GM21515 (cell line): ENCODE results near the gene GRAMD1A.
A peak's percentile ranks its signal among the peaks of the same experiment; 100 is the strongest.
"Not testable (repeated sequence)": the region's sequence is repeated elsewhere in the genome, so short reads cannot be mapped to it uniquely, and the experiment has no call there.

ENCODE experiments used
- ATAC-seq: cut with Tn5 transposase; IDR thresholded peaks from one replicate; pipeline ENCODE4 v1.9.1; 2021; ENCODE audit not compliant: unreplicated experiment

The GRAMD1A gene

DNA sequence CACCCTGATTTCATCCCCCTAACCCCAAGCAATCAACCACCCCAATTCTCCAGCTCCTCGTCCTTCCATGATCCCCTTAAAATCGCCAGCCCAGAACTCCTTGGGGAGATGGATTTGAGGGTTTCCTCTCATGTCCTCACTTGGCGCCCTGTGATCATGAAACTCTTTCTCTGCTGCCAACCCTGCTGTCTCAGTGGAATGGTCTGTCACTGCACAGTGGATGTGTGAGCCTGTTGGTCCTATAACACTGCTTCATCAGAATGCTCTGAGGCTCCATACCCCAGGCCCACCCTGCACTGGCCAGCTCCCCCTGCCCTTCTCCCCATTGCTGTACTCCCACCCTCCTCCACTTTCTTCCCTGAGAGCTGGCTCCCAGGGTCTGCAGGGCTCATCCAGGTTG is 23.5 kb upstream of the GRAMD1A start:
- ATAC-seq = no peak

DNA sequence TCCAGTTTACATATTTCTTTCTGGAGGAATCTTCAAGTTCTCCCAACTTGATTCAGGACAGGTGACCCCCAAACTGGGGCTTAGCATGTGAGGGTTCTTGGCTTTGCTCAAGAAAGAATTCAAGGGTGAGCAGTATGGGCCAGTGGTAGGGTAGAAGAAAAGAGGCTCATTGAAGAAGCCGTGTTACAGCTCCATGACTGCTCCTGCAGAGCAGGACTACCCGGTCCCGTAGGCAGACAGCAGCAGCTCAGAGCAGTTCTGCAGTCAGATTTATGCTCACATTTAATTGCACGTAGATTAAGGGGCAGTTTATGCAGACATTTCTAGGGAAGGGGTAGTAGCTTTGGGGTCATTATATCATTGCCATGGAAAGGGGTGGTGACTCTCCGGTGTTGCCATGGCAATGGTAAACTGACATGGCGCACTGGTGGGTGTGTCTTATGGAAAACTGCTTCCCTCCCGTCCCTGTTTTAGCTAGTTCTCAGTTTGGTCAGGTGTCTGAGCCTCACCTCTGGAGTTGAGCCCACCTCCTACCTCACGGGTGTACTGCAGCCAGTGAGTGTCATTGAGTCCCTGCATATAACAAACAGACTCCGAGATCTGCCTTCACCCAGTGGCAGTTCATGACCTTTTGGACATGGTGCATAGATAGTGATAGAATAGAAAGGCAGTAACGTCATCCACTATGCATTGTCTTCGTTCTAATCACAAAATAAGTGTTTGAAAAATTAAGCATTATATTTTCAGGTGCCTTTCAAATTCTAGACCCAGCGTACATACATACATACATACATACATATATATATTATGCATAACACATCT is 20.1 kb upstream of the GRAMD1A start:
- no peak for ATAC-seq

DNA sequence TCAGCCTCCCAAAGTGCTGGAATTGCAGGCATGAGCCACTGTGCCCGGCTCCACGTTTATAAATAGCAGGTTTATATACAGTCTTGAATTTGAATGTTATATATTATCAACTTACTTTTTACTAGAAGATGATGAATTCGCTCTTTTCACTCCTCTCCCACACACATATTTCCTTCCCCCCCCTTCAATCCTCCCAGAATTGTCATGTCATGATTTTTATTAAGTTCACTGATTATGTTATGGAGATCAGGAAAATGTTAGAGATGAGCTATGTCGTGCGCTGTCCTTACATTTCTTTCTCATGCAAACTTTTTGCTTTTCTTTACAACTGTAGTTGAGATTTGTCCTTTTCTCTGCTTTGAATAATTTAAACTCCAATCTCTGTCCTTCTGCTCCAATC is 17.8 kb upstream of the GRAMD1A start:
- ATAC-seq = no peak

DNA sequence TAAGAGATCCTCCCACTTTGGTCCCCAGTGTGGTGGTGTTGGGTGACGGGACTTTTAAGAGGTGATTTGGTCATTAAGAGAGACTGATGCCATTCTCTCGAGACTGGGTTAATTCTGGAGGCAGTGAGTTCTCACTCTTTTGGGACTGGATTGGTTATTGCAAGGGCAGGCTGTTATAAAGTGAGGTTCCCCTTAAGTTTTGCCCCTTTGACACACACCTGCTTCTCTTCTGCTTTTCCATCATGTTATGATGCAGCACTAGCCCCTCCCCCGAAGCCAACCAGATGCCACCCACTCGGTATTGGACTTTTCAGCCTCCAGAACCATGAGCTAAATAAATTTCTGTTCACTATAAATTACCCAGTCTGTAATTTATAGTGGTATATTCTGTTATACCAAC is 16.3 kb upstream of the GRAMD1A start:
- ATAC-seq = no peak

DNA sequence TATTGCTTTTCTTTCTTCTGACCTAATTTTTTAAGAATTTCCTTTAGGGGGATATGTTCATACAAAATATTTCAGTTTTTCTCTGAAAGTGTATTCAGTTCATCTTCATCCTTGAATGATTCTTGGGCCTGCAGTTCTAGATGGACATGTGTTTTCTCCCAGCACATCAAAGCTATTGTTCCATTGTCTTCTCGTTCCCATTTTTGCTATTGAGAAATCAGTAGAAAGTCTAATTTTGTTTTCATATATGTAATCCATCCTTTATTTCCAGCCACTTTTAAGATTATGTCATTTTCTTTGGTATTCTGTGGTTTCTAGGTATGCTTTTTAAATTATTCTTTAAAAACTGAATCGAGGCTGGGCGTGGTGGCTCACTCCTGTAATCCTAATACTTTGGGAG is 15.8 kb upstream of the GRAMD1A start:
- ATAC-seq = no peak

DNA sequence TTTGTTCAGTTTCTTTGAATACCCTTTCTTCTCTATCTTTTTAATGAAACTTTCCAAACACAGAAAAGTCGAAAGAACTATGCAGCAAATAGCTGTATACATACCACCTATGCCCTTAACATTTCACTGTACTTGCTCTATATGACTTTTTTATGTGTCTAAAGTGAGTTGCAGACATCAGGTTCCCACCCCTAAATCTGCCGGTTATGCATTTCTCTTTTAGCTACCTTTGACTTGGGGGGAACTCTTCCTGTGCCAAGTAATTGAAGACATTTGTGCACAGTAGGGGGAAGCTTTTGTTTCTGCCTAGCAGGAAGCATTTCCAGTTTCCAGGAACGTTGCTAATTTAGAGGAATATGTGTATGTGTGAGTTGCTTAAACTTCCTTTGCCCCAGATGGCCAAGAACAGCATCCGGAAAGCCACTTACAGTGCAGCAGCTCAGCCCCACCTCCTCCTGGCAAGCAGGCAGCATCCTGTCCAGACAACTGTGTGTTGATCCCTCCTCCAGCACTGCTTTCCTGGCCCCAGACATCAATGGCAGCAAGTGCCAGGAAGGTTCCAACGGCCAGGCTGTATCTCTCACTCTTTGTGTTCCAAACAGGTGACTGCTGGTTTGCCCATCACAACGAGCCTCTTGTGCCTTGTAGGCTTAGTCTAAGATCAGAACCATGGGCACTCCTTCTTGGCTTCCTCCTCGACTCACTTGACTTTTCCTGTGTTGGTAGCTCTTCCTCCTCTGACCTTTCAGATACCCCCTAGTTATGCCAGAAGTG is 14.7 kb upstream of the GRAMD1A start:
- ATAC-seq = no peak

DNA sequence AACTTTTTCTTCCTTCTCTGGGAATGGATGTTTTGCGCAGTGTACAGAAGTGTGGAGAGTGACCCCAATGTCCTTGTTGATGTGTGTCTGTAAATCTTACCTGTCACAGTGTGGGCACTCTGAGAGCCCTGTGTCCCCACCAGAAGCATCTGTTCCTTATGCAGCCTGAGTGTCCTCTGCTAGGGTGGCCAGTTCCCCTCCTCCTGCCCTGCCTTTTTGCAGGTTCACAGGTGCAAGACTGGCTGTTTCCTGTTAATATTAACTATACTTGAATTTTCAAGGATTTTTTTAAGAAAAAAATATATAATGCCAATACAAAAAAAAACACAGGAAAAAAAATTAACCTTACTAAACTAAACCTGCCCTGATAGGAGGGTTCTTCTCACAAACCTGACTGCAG is 12.0 kb upstream of the GRAMD1A start:
- ATAC-seq = no peak

DNA sequence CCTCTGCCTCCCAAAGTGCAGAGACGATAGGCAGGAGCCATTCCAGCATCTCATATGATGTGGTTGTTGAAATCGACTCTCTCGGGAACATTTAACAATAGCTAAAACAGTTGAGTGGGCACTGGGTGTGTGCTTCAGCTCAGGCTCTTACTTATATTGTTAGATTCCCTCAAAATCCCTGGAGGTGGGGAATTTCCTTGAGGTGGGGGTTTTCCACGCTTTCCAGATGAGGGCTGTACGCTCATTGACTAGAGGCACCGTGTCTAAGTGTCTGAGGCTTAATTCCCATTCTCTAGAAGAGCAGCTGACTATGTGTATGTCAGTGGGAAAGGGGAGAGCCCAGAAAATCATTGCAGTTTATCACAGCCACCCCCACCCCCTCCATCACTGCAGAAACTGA is 10.8 kb upstream of the GRAMD1A start:
- no peak for ATAC-seq

DNA sequence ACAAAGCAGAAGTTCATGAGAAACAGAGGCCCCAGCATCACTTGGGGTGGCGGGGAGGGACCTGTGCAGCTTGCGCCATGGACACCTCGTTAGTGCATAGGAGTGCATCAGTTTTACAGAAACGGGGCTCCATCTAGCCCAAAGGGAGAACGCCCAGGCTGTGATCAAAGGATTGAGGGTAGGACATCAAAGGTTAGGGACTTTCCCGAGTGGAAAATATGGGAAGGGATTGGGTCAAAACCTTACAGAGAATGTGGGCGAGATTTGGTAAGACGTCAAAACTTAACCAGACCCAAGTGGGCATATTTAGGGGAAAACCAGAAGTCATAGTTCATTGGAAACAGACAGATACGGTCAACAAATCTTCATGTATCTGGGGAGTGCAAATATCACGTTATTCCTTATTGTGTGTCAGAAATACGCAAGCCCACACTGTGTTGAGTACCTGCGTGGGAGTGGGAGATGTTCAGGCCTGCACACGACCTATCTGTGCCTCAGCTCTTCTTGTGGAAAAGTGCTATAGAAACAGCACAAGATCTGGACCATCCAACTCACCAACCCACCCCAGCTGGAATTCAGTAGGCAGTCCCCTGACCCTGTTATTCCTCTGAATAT is 9.4 kb upstream of the GRAMD1A start:
- no peak for ATAC-seq

DNA sequence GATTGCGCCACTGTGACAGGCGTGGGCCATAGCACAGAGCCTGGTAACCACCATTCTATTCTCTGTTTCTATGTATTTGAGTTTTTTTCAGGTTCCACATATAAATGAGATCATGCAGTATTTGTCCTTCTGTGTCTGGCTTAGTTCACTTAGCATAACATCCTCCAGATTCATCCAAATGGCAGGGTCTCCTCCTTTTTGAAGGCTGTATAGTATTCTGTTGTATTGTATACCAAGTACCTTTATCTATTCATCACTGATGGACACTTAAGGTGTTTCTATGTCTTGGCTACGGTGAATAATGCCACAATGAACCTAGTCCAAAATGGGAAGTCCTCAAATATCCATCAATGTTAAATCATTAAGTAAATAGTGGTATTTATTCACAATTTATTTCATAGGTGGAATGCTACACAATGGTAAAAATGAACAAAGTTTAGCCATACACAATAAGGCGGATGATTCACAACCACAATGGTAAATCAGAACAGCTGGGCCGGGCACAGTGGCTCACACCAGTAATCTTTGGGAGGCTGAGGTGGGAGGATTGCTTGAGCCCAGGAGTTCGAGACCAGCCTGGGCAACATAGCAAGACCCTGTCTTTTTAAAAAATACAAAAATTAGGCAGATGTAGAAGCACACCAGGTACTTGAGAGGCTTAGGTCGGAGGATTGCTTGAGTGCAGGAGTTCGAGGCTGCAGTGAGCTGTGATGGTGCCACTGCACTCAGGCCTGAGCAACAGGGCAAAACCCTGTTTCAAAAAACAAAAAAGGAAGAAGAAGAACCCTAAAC is 8.4 kb upstream of the GRAMD1A start:
- ATAC-seq = no peak

DNA sequence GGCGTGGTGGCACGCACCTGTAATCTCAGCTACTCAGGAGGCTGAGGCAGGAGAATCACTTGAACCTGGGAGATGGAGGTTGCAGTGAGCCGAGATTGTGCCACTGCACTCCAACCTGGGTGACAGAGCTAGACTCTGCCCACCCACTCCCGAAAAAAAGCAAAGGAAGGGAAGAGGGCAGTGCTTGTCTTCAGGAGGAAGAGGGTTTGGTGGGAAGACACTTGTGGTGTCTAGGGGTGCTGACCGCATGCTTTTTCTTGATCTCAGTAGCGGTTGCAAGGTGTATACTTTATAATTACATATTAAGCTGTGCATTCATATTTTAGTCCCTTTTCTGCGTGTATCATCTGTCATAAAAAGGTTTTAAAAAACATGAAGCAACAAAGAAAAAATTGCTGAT is 7.5 kb upstream of the GRAMD1A start:
- ATAC-seq = not testable (repeated sequence)

DNA sequence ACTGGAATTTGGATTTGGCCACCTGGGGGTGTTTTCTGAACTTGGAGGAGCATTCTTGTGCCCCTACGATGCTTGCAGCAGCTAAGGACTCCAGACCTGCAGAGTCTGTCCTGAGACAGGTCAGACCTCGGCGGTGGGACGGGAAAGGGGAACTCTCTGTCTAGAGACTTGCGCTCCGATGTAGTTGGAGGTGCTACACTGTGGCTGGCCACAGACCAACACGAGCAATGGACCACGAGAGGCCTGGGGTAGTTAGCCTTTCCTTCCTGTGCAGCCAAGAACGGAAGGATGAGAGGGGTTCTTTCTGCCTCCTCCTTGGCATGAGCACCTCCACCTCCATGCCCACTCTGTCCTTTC is 5.9 kb upstream of the GRAMD1A start:
- ATAC-seq = no peak

DNA sequence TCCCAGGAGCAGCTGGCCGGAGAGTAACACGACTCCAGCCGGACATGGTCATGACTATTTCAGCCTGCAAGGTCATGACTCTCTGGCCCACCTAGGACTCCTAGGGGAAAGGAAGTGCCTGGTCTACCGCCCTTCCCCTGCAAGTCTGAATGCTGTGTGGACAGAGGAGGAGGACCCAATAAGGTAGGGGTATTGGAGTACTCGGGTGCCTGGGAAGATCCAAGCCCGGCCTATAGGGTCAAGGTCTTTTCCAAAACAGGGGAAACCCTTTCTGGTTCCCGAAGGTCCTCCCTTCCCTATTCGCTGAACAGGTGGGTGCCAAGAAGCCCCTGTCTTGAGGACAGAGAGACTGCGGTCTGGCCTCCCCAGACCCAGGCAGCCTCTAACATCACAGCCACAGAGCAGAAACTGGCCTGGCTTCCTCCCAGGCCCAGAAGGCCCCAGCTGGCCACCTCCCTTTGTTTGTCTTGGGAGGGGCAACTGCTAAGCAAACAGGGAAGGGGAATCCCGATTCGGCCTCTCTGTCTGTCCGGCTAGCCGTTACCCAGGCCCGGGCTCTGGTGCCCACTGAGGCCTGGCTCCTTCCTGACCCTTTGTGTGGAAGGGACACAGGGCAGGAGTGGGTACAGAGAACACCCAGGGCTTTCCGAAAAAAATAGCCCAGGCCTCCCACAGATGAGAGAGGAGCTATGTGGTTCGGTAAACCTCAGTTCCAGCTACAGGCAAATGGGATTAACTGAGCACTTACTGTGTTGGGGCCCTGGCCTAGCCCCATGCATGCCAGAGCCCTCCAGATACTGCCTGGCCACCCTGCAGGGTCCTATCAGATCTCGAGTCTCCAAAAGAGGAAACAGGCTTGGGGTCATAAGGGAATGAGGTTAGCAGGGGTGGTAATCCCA is 5.2 kb upstream of the GRAMD1A start:
- no peak for ATAC-seq

DNA sequence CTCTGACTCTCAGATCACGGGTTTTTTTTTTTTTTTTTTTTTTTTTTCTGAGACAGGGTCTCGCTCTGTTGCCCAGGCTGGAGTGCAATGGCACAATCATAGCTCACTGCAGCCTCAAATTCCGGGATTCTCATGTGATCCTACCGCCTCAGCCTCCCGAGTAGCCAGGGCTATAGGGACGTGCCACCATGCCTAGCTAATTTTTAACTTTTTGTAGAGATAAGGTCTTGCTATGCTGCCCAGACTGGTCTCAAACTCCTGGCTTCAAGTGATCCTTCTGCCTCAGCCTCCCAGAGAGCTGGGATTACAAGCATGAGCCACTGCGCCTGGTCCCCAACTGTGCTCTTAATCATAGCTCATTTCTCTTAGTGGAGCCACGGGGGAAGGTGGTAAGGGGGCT is 4.6 kb upstream of the GRAMD1A start:
- ATAC-seq = no peak

DNA sequence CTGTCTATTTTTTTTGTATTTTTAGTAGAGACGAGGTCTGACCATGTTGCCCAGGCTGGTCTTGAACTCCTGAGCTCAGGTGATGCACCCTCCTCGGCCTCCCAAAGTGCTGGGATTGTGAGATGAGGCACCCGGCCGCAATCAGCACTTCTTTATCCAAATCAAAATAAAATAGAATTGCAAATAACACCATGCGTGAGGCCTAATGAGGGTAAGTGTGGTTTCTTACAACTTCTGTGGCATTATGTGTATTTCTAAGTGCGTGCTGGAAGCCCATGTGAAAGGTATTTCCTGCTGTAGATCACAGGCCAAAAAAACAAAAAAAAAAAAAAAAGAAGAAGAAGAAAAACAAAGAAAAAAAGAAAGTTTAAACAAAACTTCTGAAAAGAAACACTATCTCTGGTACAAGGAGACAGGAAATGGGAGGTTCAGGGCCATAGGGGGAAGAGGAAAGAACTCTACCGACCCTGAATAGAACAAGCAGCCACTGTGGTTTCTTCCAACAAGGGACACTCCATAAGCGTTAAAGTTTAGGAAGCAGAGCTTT is 3.0 kb upstream of the GRAMD1A start:
- ATAC-seq = no peak

DNA sequence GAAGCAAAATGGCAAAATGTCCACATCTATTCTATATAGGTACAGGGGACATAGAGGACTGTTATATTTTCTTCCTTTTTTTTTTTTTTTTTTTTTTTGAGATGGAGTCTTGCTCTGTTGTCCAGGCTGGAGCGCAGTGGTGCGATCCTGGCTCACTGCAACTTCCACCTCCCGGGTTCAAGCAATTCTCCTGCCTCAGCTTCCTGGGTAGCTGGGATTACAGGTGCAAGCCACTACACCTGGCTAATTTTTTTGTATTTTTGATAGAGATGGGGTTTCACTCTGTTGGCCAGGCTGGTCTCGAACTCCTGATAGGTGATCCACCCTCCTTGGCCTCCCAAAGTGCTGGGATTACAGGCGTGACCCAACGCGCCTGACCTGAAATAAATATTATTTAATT is 1.9 kb upstream of the GRAMD1A start:
- not testable (repeated sequence) for ATAC-seq

DNA sequence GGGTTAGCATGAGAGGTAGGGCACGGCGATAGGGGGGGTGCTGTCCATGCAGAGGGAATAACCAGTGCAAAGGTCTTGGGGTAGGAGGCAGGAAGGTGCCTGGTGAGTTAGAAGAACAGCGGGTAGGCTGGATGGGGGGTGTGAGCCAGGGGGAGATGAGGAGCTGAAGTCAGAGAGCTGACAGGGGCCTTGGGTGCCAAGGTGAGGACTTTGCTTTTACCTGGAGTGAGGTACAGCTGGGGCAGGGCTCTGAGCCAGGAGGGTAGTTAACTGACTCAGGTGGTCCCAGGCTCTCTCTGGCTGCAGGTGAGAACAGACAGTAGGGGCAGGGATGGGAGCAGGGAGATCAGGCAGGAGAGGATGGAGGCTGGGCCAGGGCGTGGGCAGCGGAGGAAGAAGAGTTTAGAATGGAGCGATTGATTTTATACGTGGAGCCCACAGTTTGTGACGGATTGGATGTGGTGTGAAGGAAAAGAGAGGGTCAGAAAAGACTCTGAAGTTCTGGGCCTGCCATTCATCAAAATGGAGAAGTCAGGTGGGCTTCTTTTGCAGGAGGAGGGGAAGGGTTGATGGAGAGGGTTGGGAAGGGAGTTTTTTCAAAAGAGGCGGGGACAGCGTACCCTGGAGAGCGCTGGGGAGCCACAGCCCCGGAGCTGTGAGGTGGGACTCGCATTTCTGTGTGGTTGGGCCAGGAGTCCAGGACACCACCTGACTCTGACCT is 1.2 kb upstream of the GRAMD1A start:
- no peak for ATAC-seq

DNA sequence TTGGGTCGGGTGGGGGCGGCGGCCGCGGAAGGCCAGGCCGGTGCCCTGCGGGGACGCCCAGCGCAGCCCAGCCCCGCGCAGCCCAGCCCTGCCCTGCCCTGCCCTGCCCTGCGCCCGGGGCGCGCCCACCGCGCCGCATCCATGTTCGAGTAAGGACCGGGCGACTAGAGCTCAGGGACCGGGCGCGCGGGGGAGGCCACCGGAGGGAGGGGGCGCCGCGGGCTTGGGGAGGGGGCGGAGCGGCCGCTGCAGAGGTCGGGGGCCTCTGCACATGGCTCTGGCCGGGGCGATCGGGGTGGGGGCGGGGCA is 169 bp downstream of the GRAMD1A start:
- ATAC-seq = no peak

DNA sequence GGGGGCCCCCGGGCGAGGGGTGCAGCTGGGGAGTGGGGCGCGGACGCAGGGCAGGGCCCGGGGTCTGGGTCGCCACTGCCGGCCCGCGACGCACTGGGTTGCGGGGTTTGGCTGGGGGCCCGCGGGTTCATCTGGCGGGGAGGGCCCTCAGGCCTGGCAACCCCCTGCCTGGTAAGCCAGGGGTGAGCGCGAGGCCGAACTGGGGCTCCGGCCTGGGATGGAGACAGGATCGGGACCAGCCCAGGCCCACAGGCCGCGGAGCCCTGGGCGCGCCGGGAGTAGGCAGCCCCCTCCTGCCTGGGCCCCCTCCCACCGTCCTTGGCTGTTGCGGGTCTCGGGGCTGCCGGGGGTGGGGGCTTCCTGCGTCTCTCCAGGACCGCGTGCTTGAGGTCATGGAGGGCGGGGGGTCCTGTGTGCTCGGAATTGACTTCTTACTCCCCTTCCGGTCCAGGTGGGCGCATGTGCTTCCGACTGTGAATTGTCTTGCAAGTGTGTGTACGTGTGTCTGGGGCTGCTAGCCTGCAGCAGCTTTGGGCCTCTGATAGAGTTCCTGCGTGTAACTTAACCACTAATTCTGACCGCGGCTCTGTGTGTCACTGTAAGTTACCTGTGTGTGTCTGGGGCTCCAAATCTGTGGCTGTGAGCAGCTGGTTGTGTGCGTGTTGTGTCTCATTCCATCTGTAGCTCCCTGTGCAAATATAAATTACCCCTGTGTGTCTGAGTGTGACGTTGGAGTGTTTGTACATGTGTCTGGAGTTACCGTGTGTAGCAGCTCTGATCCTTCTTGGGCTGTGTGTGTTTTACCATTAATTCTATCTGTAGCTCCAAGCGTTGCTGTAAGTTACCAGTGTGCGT is 751 bp downstream of the GRAMD1A start:
- ATAC-seq = peak; percentile 17
